HepG2 (cell line): ENCODE results near the gene BRD3. TPM values are rescaled to one million over a fixed set of nuclear protein-coding genes. Genes with fewer than 3 reads are reported as not detected.
A peak's percentile ranks its signal among the peaks of the same experiment; 100 is the strongest.

Source experiments
- ARID2 ChIP-seq: sonication (generic); formaldehyde crosslinking; IDR thresholded peaks from 2 replicates; pipeline ENCODE4 v1.8.1; 2022; ENCODE audit warnings: mild to moderate bottlenecking, missing genetic modification reagents, borderline replicate concordance
- ASH2L ChIP-seq: fragments of 300-600, 200-600 bp; sonication (generic); IDR thresholded peaks from 2 replicates; pipeline ENCODE4 v1.7.0; 2017; ENCODE audit warnings: low read depth, mild to moderate bottlenecking, moderate library complexity, mixed read lengths, low read length; ENCODE audit not compliant: insufficient read length
- CHD4 ChIP-seq: fragments of 200-600 bp; sonication (generic); IDR thresholded peaks from 2 replicates; pipeline ENCODE4 v1.7.0; 2017; ENCODE audit warnings: mild to moderate bottlenecking, low read length, borderline replicate concordance
- EZH2 ChIP-seq: conservative IDR thresholded peaks from 2 replicates; pipeline ENCODE4 v1.6.1; 2012; ENCODE audit warnings: mild to moderate bottlenecking, low read depth, low read length, moderate library complexity
- GTF3A ChIP-seq: sonication (generic); formaldehyde crosslinking; conservative IDR thresholded peaks from 2 replicates; pipeline ENCODE4 v1.4.0; 2020; ENCODE audit warnings: mild to moderate bottlenecking, missing genetic modification reagents
- MTF1 ChIP-seq: sonication (generic); formaldehyde crosslinking; IDR thresholded peaks from 2 replicates; pipeline ENCODE4 v1.5.0; 2020; ENCODE audit warnings: missing genetic modification reagents
- NFATC3 ChIP-seq: sonication (generic); formaldehyde crosslinking; IDR thresholded peaks from 2 replicates; pipeline ENCODE4 v1.5.1; 2020; ENCODE audit warnings: mild to moderate bottlenecking, missing genetic modification reagents
- PLSCR1 ChIP-seq: sonication (generic); formaldehyde crosslinking; IDR thresholded peaks from 2 replicates; pipeline ENCODE4 v1.5.0; 2020; ENCODE audit warnings: missing genetic modification reagents, mild to moderate bottlenecking, borderline replicate concordance
- POGK ChIP-seq: sonication (generic); formaldehyde crosslinking; conservative IDR thresholded peaks from 2 replicates; pipeline ENCODE4 v1.8.0; 2022; ENCODE audit warnings: mild to moderate bottlenecking, moderate library complexity, missing genetic modification reagents
- SMAD1 ChIP-seq: sonication (generic); formaldehyde crosslinking; IDR thresholded peaks from 2 replicates; pipeline ENCODE4 v1.4.0; 2020; ENCODE audit warnings: missing genetic modification reagents, low read depth, mild to moderate bottlenecking, borderline replicate concordance
- SP2 ChIP-seq: sonication (generic); formaldehyde crosslinking; IDR thresholded peaks from 2 replicates; pipeline ENCODE4 v1.5.1; 2020; ENCODE audit warnings: mild to moderate bottlenecking, missing genetic modification reagents
- TCF12 ChIP-seq, 2 experiments: fragments of 450-650 bp in 1 of 2; sonication (generic) in 1 of 2; formaldehyde crosslinking in 1 of 2; IDR thresholded peaks; 2 replicates each; pipeline versions ENCODE4 v1.6.1 to v1.8.0; 2017 to 2022; ENCODE audit warnings: antibody characterized with exemption in 1 of 2, mild to moderate bottlenecking in 1 of 2, missing genetic modification reagents in 1 of 2, moderate library complexity in 1 of 2
- XRCC5 ChIP-seq: fragments of 200-400 bp; formaldehyde crosslinking; optimal IDR thresholded peaks from 2 replicates; pipeline ENCODE3; 2017; ENCODE audit warnings: mild to moderate bottlenecking, low read length
- ZNF317 ChIP-seq: sonication (generic); formaldehyde crosslinking; IDR thresholded peaks from 2 replicates; pipeline ENCODE4 v1.5.0; 2020; ENCODE audit warnings: mild to moderate bottlenecking, missing genetic modification reagents
- ZNF331 ChIP-seq: sonication (generic); formaldehyde crosslinking; IDR thresholded peaks from 2 replicates; pipeline ENCODE4 v1.4.0; 2020; ENCODE audit warnings: missing genetic modification reagents
- ZNF549 ChIP-seq: sonication (generic); formaldehyde crosslinking; IDR thresholded peaks from 2 replicates; pipeline ENCODE4 v1.5.0; 2020; ENCODE audit warnings: missing genetic modification reagents
- ZNF652 ChIP-seq: IDR thresholded peaks from 2 replicates; pipeline ENCODE4 v1.6.1; 2016; ENCODE audit warnings: low read depth, borderline replicate concordance
- ZNF749 ChIP-seq: sonication (generic); formaldehyde crosslinking; IDR thresholded peaks from 2 replicates; pipeline ENCODE4 v1.8.0; 2022; ENCODE audit warnings: mild to moderate bottlenecking, missing genetic modification reagents, moderate library complexity, borderline replicate concordance
- polyA plus RNA-seq, 8 experiments: library from polyadenylated mRNA; depleted of rRNA in 3 of 8; stranded (reverse) in 7 of 8; unstranded in 1 of 8; fragments of >200 nt; fragmentation: Illumina TruSeq in 4 of 8; extraction: Trizol in 4 of 8; gene quantifications; 2 replicates each; pipeline versions ENCODE4 v1.2.1 to v1.2.3, GENCODE V29; 2011 to 2016; ENCODE audit warnings: low read depth in 4 of 8, missing spikeins in 1 of 8, mixed read lengths in 1 of 8; ENCODE audit not compliant: insufficient read depth in 1 of 8
- total RNA-seq, 5 experiments: library from RNA; depleted of rRNA; stranded (reverse); fragments of >200 nt; fragmentation: Illumina TruSeq; extraction: Trizol; gene quantifications; 2 replicates each; pipeline ENCODE4 v1.2.3, GENCODE V29; 2016; ENCODE audit warnings: low read depth in 1 of 5
- TF ChIP-seq, protein P1 (sequence below): sonication (generic); formaldehyde crosslinking; IDR thresholded peaks from 2 replicates; pipeline ENCODE4 v1.4.0; 2020; ENCODE audit warnings: missing genetic modification reagents; ENCODE audit errors: not compliant biosample characterization
- TF ChIP-seq, protein P2 (sequence below): sonication (generic); formaldehyde crosslinking; IDR thresholded peaks from 2 replicates; pipeline ENCODE4 v1.5.0; 2020; ENCODE audit warnings: missing genetic modification reagents, mild to moderate bottlenecking, borderline replicate concordance
- TF ChIP-seq, protein P3 (sequence below): IDR thresholded peaks from 2 replicates; pipeline ENCODE4 v1.6.1; 2016; ENCODE audit warnings: mild to moderate bottlenecking, missing biosample characterization, missing genetic modification reagents

BRD3 gene
- total and polyA plus RNA-seq, 2 of the 13 experiments (the other 11 are each of a cell fraction or from before 2014, with no cell fraction given) = 5.9 to 12.9 TPM

- TF ChIP-seq ARID2 (CRISPR knock-in tag) = no peak
- TF ChIP-seq ZNF317 = no peak
- TF ChIP-seq CHD4 = no peak
- no peak for TF ChIP-seq ZNF331
- TF ChIP-seq EZH2 = no peak
- no peak for TF ChIP-seq GTF3A
- TF ChIP-seq TCF12 (IDR thresholded peaks at IDR 0.05) = no peak
- 0 out of 2 replicates have a peak, but pooled peaks have one; percentile 29 for TF ChIP-seq TCF12 (CRISPR knock-in tag; IDR thresholded peaks at IDR 0.05)
- TF ChIP-seq ZNF749 (CRISPR knock-in tag) = no peak
- TF ChIP-seq PLSCR1 (CRISPR knock-in tag) = no peak
- TF ChIP-seq POGK (CRISPR knock-in tag) = 0 out of 2 replicates have a peak, but pooled peaks have one; percentile 13
- TF ChIP-seq SMAD1 = 0 out of 2 replicates have a peak, but pooled peaks have one; percentile 44
- TF ChIP-seq ASH2L = peak; percentile 52
- no peak for TF ChIP-seq ZNF549 (CRISPR knock-in tag)
- TF ChIP-seq, protein P1, sequence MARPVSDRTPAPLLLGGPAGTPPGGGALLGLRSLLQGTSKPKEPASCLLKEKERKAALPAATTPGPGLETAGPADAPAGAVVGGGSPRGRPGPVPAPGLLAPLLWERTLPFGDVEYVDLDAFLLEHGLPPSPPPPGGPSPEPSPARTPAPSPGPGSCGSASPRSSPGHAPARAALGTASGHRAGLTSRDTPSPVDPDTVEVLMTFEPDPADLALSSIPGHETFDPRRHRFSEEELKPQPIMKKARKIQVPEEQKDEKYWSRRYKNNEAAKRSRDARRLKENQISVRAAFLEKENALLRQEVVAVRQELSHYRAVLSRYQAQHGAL (CRISPR knock-in tag) = no peak
- TF ChIP-seq, protein P2, sequence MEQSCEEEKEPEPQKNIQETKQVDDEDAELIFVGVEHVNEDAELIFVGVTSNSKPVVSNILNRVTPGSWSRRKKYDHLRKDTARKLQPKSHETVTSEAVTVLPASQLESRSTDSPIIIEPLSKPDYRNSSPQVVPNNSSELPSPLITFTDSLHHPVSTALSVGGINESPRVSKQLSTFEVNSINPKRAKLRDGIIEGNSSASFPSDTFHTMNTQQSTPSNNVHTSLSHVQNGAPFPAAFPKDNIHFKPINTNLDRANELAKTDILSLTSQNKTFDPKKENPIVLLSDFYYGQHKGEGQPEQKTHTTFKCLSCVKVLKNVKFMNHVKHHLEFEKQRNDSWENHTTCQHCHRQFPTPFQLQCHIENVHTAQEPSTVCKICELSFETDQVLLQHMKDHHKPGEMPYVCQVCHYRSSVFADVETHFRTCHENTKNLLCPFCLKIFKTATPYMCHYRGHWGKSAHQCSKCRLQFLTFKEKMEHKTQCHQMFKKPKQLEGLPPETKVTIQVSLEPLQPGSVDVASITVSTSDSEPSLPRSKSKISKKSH (CRISPR knock-in tag) = no peak
- TF ChIP-seq XRCC5 = peak; percentile 49
- no peak for TF ChIP-seq SP2 (CRISPR knock-in tag)
- TF ChIP-seq MTF1 (CRISPR knock-in tag) = no peak
- TF ChIP-seq ZNF652 = no peak
- 0 out of 2 replicates have a peak, but pooled peaks have one; percentile 21 for TF ChIP-seq NFATC3 (CRISPR knock-in tag)
- TF ChIP-seq, protein P3, sequence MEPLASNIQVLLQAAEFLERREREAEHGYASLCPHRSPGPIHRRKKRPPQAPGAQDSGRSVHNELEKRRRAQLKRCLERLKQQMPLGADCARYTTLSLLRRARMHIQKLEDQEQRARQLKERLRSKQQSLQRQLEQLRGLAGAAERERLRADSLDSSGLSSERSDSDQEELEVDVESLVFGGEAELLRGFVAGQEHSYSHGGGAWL (CRISPR knock-in tag) = peak; percentile 30; the same call in 1 of the 2 replicates
Observed at GRCh38 chr9:134025606-134026541, 42.0 kb downstream of the BRD3 start (continued).
